Spinal cord (tissue), 10 donors: ENCODE data around the gene APBB1IP. TPM values are rescaled to one million over a fixed set of nuclear protein-coding genes. Genes with fewer than 3 reads are reported as not detected.
"Not testable (repeated sequence)": the region's sequence is repeated elsewhere in the genome, so short reads cannot be mapped to it uniquely, and the experiment has no call there.

Source experiments
- DNase-seq, 6 donors: peaks; one replicate each; pipeline versions ENCODE4 v3.0.0 to v3.0.0-alpha.2; 2013 to 2015; ENCODE audit warnings: low spot score in 6 of 6, low read depth in 4 of 6
- H3K27ac ChIP-seq: one replicate; pipeline ENCODE4 v1.5.1; 2013; ENCODE audit warnings: low read depth, low read length, control low read depth
- H3K27me3 ChIP-seq: one replicate; pipeline ENCODE4 v1.6.1; 2013; ENCODE audit warnings: low read length; ENCODE audit not compliant: control insufficient read depth, insufficient read depth
- H3K36me3 ChIP-seq: one replicate; pipeline ENCODE4 v1.6.1; 2013; ENCODE audit warnings: low read length; ENCODE audit not compliant: control insufficient read depth, insufficient read depth
- H3K4me1 ChIP-seq: one replicate; pipeline ENCODE4 v1.6.1; 2013; ENCODE audit warnings: low read length; ENCODE audit not compliant: control insufficient read depth, insufficient read depth
- H3K4me3 ChIP-seq: one replicate; pipeline ENCODE4 v1.5.1; 2013; ENCODE audit warnings: low read depth, low read length, control low read depth
- H3K9me3 ChIP-seq: one replicate; pipeline ENCODE4 v1.6.1; 2013; ENCODE audit warnings: low read length; ENCODE audit not compliant: control insufficient read depth, insufficient read depth
- WGBS: methylation state at CpG from one replicate; pipeline ENCODE4 v1.1.5; 2013; ENCODE audit warnings: missing lambda C conversion rate; ENCODE audit not compliant: insufficient coverage; 5-methylcytosine and 5-hydroxymethylcytosine counted together
- polyA plus RNA-seq, 2 donors: library from polyadenylated mRNA; unstranded; fragments of 120-200 nt; gene quantifications; one replicate each; pipeline ENCODE4 v1.2.1, GENCODE V29; 2013; ENCODE audit not compliant: insufficient read length in 2 of 2
- total RNA-seq, 2 donors: library from RNA; depleted of rRNA in 1 of 2; stranded (reverse); fragments of 120-200 nt in 1 of 2; fragments of >200 nt in 1 of 2; gene quantifications; one replicate each; pipeline versions ENCODE4 v1.2.3 to v1.2.4, GENCODE V29; 2013 to 2014
- donor health status: healthy.

Gene APBB1IP
- total and polyA plus RNA-seq, 4 donors = 3.7 to 20.4 (median 10.4) TPM

- WGBS = 100% methylated on average over 2 of the region's 5 CpGs
- no peak for DNase-seq
Observed at GRCh38 chr10:26472492-26472778, 34.3 kb downstream of the APBB1IP start.

DNA sequence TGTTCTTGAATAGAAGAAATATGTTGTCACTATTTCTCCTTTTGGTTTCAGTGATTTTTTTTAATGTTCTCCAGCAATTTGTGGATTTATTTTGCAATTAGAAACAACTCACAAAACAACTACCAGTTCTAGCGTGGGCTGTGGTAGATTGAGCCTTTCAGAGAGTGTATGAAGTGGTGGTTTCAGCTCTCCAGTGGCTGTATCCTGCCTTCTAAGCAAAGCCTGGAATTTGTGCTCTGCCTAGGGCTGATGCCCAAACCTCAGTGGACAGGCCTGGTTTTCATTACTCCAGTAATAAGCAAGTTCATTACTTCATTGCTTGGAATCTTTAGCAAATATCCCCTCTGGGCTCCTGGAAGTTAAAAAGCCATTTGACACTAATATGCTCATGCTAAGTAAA lies 35.9 kb downstream of the APBB1IP start:
- H3K27ac ChIP-seq = no peak overlapping the region
- WGBS = no CpG with 5 or more reads among the region's 1 CpG

More at GRCh38 chr10:26472492-26472778, 34.3 kb downstream of the APBB1IP start:
- H3K4me3 ChIP-seq = no peak overlapping the region
- no peaks in the 10 kb centered on the region for H3K4me1 ChIP-seq
- H3K27ac ChIP-seq = no peak overlapping the region
- no peaks in the 10 kb centered on the region for H3K36me3 ChIP-seq
- H3K9me3 ChIP-seq = no peaks in the 10 kb centered on the region
- H3K27me3 ChIP-seq = no peaks in the 10 kb centered on the region

DNA sequence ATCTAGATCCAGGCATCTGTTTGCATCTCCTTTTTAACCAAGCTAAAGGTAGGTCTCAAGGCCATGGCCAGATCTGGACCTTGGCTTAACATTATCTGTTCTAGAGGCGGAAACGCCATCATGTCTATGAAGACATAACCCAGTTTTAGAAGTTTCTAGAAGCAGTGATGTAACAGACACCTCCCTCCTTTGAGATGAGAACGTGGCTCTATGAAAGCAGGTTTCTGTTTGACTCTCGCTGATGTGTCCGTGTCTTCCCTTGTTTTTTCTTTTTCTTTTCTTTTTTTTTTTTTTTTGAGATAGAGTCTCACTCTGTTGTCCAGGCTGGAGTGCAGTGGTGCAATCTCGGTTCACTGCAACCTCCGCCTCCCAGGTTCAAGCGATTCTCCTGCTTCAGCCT lies 36.7 kb downstream of the APBB1IP start:
- H3K4me1 ChIP-seq, H3K36me3 ChIP-seq, H3K27ac ChIP-seq, H3K4me3 ChIP-seq, H3K9me3 ChIP-seq, H3K27me3 ChIP-seq, DNase-seq: not testable (repeated sequence)
- no CpG with 5 or more reads among the region's 8 CpGs for WGBS

More for the DNA sequence above, 35.9 kb downstream of the APBB1IP start:
- Histone ChIP-seq H3K9me3 (no peaks in the 10 kb centered on the region), H3K4me3 (no peak overlapping the region), H3K27me3 (no peaks in the 10 kb centered on the region), H3K4me1 (no peaks in the 10 kb centered on the region), H3K36me3 (no peaks in the 10 kb centered on the region)
- peak in 1 of 6 donors; percentile 60 for DNase-seq

DNA sequence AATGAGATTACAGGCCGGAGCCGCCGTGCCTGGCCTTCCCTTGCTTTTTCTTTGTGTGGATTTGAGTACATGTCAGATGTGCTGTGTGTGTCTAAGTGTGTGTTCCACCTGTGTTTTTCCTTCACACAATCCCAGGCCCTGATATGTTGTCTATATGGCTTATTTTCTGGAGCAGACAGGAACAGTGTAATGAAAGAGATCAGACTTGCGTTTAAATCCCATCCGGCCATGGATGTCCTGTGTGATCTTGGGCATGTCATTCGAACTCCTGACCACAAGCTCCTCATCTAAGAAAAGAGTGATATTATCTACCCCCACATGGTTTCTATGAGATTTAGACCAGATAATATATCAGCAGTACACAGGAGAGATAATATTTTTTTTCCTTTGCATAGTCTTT lies 37.2 kb downstream of the APBB1IP start:
- DNase-seq = no peak

DNA sequence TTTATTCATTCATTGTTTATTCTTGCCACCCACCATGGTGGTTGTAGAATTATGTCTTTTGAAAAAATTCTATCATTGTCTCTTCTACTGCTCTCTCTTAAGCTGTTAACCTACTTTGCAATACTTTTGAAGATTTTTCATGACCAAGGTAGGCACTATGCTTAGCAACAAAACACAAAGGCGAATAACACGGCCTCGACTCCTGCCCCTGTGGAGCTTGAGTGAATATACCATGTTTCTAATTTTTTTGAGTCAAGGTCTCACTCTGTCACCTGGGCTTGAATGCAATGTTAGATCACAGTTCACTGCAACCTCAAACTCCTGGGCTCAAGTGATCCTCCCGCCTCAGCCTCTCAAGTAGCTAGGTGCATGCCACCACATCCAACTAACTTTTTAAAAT lies 39.4 kb downstream of the APBB1IP start:
- no peak for DNase-seq
- H3K4me1 ChIP-seq = no peaks in the 10 kb centered on the region
- no peaks in the 10 kb centered on the region for H3K36me3 ChIP-seq
- H3K4me3 ChIP-seq = no peak overlapping the region
- no peak overlapping the region for H3K27ac ChIP-seq
- no peaks in the 10 kb centered on the region for H3K9me3 ChIP-seq
- WGBS = 95% methylated on average over 4 of the region's 4 CpGs
- H3K27me3 ChIP-seq = no peaks in the 10 kb centered on the region

More for the DNA sequence above, 37.2 kb downstream of the APBB1IP start:
- H3K4me3 ChIP-seq = no peak overlapping the region
- no peaks in the 10 kb centered on the region for H3K4me1 ChIP-seq
- H3K27me3 ChIP-seq = no peaks in the 10 kb centered on the region
- H3K36me3 ChIP-seq = no peaks in the 10 kb centered on the region
- no peaks in the 10 kb centered on the region for H3K9me3 ChIP-seq
- 91% methylated on average over 5 of the region's 6 CpGs for whole genome bisulfite sequencing
- no peak overlapping the region for H3K27ac ChIP-seq

GRCh38 chr10:26478061-26478460 lies 39.9 kb downstream of the APBB1IP start:
- Histone ChIP-seq H3K27ac (no peak overlapping the region), H3K27me3 (no peaks in the 10 kb centered on the region), H3K4me3 (no peak overlapping the region), H3K9me3 (no peaks in the 10 kb centered on the region), H3K4me1 (no peaks in the 10 kb centered on the region), H3K36me3 (no peaks in the 10 kb centered on the region)
- WGBS = 97% methylated on average over 9 of the region's 10 CpGs
- DNase-seq = no peak

DNA sequence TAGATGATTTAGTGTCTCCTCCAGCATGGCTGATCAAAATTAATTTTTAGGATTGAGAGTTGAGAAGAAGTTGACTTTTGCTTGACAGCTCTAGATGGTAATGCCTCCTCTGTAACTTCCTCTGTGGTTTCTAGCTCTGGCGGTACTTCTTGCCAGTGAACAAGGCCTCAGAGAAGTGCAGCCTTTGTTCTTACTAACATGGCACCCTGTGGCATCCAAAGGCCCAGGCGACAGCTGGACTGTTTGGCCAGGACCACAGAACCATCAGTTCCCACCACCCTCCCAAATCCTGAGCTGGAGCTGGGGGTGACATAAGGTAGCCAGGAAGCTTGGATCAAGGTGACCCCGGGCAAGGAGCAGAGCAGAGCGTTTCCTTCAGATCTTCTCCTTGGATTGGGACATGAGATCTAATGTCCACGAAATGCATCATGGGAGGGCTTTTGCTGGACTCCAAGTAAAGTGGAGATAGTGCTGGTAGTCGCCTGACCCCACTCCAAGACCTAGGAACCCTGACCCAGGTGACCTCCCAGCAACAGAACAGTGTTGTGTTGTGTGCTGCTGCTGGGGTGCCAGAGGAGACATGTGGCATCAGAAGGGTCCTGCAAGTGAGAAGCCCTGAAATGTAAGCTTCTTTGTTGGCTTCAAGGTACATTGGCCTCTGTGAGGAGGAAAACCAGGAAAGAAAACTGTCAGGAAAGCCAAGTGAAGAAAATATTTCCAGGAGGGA lies 41.8 kb downstream of the APBB1IP start:
- no peak overlapping the region for H3K4me3 ChIP-seq
- H3K27me3 ChIP-seq = no peaks in the 10 kb centered on the region
- no peaks in the 10 kb centered on the region for H3K4me1 ChIP-seq
- no peak for DNase-seq
- WGBS = 85% methylated on average over 3 of the region's 6 CpGs
- H3K36me3 ChIP-seq = no peaks in the 10 kb centered on the region
- H3K9me3 ChIP-seq = no peaks in the 10 kb centered on the region
- H3K27ac ChIP-seq = no peak overlapping the region

DNA sequence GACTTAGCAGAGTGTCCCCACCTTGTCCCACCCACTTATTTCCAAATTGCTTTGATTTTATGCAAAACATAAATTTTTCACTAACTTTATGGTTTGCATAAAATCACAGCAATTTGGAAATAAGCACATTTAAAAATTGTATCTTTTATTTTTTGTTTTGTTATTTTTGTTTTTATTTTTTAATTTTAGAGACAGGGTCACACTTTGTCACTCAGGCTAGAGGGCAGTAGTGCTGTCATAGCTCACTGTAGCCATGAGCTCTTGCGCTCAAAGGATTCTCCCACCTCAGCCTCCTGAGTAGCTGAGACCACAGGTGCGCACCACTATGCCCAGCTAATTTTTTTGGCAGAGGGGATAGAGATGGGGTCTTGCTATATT lies 43.2 kb downstream of the APBB1IP start:
- H3K27me3 ChIP-seq = no peaks in the 10 kb centered on the region
- no CpG with 5 or more reads among the region's 2 CpGs for WGBS
- no peaks in the 10 kb centered on the region for H3K36me3 ChIP-seq
- no peaks in the 10 kb centered on the region for H3K9me3 ChIP-seq
- DNase-seq = no peak
- no peak overlapping the region for H3K27ac ChIP-seq
- H3K4me3 ChIP-seq = no peak overlapping the region
- no peaks in the 10 kb centered on the region for H3K4me1 ChIP-seq

- WGBS = 92% methylated on average over 2 of the region's 8 CpGs
- Histone ChIP-seq H3K36me3 (no peaks in the 10 kb centered on the region), H3K4me1 (no peaks in the 10 kb centered on the region), H3K27me3 (no peaks in the 10 kb centered on the region), H3K9me3 (no peaks in the 10 kb centered on the region), H3K27ac (no peak overlapping the region), H3K4me3 (no peak overlapping the region)
- DNase-seq = no peak
Observed at GRCh38 chr10:26481914-26482550, 43.9 kb downstream of the APBB1IP start.

DNA sequence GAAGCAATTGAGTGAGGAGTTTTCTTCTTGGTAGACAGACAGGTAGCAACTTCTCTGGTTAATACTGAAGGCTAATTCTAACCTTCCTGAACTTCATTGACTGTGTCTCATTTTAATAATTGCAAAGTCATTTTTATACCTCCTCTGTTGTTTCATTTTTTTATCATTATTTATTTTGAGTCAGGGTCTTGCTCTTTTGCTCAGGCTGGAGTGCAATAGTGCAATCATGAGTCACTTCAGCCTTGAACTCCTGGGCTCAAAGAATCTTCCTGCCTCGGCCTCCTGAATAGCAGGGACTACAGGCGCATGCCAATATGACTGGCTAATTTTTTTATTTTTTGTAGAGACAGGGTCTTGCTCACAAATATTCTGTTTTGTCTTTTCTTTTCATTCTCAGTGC lies 45.4 kb downstream of the APBB1IP start:
- Histone ChIP-seq H3K4me3 (no peak overlapping the region), H3K36me3 (no peaks in the 10 kb centered on the region), H3K4me1 (no peaks in the 10 kb centered on the region), H3K27ac (no peak overlapping the region), H3K9me3 (no peaks in the 10 kb centered on the region), H3K27me3 (no peaks in the 10 kb centered on the region)
- WGBS = 67% methylated on average over 1 of the region's 2 CpGs
- no peak for DNase-seq
